NB4 (cell line): Measurements from ENCODE around the gene EOLA2.
"Not testable (repeated sequence)": the region's sequence is repeated elsewhere in the genome, so short reads cannot be mapped to it uniquely, and the experiment has no call there.

Experiments used
- DNase-seq: peaks from one replicate; pipeline ENCODE4 v3.0.0; 2010; ENCODE audit warnings: low read depth
- H3K4me3 ChIP-seq: one replicate; pipeline ENCODE4 v1.5.1; 2011; ENCODE audit warnings: mild to moderate bottlenecking, low read depth, low read length, moderate library complexity
- CTCF ChIP-seq: IDR thresholded peaks from one replicate; pipeline ENCODE4 v1.5.1; 2012; ENCODE audit warnings: low read depth, low read length
- MAX ChIP-seq: IDR thresholded peaks from 2 replicates; pipeline ENCODE4 v1.6.1; 2011; ENCODE audit warnings: low read depth, low read length
- MYC ChIP-seq: IDR thresholded peaks from 2 replicates; pipeline ENCODE4 v1.6.1; 2011; ENCODE audit warnings: low read depth, low read length
- POLR2A ChIP-seq: IDR thresholded peaks from 2 replicates; pipeline ENCODE4 v1.6.1; 2011; ENCODE audit warnings: mild to moderate bottlenecking; ENCODE audit not compliant: insufficient read length; ENCODE audit errors: extremely low read depth

EOLA2 gene

GRCh38 chrX:149948016-149948415 is 9.7 kb upstream of the EOLA2 start:
- no peak overlapping the region for H3K4me3 ChIP-seq
- DNase-seq: no peak
- TF ChIP-seq POLR2A: no peak
- TF ChIP-seq MAX: no peak
- no peak for TF ChIP-seq CTCF

DNA sequence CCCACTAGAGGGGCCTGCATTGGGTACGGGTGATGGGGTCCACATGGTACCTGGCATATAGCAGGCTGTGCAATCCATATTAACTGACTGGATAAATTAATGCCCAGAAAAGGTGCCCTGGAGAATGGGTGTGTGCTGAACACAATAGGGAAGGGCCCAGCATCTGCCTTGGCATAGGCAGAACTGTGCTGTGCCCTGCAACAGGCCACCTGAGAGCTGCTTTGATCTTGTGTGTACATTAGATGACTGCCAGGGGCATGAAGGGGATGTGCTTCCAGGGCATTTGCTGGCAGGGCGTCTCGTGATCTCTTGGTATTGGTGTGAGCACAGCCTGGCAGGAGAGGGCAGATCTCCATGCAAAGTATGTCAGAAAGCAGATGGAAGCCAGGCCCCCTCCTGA is 8.6 kb upstream of the EOLA2 start:
- H3K4me3 ChIP-seq, DNase-seq: not testable (repeated sequence)

- DNase-seq, H3K4me3 ChIP-seq: not testable (repeated sequence)
Observed at GRCh38 chrX:149945820-149946219, 7.5 kb upstream of the EOLA2 start.

DNA sequence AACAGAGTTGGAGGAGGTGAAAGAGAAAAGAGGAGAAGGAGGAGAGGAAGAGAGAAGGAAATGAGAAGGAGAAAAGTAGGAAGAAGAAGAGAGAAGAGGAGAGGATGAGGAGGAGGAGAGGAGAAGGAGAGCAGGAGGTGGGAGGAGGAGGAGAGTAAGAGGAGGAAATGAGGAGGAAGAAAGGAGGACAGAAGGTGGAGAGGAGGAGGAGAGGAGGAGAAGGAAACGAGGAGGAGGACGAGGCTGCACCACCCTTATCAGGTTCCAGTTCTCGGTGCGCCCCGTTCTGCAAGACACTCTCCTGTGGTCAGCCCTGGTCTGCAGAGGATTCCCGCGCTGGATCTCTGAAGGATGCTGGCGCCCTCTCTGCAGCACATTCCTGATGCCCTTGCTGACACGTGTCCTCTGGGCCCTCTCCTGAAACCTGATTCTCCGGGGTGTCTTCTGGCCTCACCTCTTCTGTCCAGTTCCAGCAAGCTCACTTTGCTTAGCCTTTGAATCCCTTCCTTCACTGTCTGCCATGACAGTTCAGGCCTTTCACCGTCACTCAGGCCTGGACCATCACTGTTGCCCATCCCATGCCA is 6.9 kb upstream of the EOLA2 start:
- H3K4me3 ChIP-seq, DNase-seq: not testable (repeated sequence)

GRCh38 chrX:149940674-149941024 is 2.4 kb upstream of the EOLA2 start:
- not testable (repeated sequence) for H3K4me3 ChIP-seq, DNase-seq
- TF ChIP-seq CTCF: peak; percentile 43

DNA sequence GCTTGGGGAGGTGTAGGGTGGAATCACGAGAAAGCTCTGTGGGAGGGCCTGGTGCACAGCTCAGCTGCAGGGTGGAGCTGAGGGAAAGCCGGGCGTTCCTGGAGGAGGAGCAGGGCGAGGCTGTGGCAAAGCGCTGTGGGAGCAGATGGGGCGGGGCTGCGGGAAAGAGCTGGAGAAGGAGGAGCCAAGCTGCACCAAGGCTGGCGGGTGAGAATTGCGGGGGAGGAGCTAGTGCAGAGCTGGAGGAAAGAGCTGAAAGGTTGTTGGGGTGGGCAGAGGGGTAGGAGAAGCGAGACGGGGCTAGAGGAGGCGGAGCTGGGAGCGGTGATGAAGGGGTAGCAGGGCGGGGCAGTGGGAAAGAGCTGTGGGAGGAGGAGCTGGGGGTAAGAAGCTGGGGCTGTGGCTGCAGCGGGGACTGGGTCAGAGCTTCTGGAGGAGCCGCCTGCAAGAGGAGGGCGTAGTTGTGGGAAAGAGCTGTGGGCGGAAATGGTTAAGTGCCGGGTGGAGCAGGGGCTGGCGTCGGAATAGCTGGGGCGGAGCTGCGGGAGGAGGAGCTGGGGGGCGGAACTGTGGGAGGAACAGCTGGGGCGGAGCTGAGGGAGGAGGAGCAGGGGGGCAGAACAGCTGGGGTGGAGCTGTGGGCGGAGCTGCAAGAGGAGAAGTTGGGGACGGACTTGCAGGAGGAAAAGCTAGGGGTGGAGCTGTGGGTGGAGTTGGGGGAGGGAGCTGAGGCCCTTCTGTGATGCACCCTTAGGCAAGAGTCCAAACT is 1.8 kb upstream of the EOLA2 start:
- DNase-seq: peak; percentile 97
- H3K4me3 ChIP-seq: peak overlapping the region; percentile 52
- TF ChIP-seq MAX (no peak), MYC (no peak), CTCF (no peak), POLR2A (no peak)

DNA sequence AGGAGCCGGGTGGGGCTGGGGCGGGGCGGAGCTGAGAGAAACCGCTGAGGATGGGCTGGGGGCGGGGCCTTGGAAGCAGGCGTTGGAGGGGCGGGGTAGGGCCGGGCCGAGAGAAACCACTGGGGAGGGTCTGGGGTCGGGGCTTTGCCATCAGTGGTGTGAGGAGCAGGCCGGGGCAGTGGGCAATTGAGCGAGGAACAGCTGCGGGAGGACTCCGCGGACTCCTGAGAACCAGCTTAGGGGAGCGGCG is 1.3 kb upstream of the EOLA2 start:
- TF ChIP-seq MAX: no peak
- TF ChIP-seq MYC: no peak
- no peak for DNase-seq
- H3K4me3 ChIP-seq: peak overlapping the region; percentile 52

DNA sequence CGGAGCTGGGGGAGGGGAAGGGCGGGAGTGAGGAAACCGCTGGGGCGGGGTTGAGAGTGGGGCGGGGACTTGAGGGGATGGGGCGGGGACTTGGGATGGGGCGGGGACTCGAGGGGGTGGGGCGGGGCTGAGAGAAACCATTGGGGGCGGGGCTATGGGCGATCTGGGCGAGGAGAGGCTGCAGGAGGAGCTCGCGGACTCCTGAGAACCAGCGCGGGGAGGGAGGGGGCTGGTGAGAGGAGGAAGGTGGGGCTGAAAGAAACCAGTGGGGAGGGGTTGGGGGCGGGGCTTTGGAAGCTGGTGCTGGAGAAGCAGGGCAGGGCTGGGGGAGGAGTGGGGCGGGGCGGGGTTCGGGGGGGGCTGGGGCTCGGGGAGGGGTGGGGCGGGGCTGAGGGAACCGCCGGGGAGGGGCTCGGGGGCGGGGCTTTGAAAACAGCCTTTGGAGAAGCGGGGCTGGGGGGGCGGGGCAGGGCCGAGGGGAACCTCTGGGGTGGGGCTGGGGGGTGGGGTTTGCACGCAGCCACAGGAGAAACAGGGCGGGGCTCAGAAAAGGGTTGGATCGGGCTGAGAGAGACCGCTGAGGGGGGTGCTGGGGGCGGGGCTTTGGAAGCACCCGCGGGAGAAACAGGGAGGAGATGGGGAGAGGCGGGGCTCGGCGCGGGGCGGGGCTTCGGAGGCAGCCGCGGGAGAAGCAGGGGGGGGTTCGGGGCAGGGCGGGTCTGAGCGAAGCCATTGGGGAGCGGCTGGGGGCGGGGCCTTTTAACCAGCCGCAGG is 777 bp upstream of the EOLA2 start:
- H3K4me3 ChIP-seq: peak overlapping the region; percentile 76
- TF ChIP-seq MAX: no peak
- no peak for TF ChIP-seq CTCF
- TF ChIP-seq POLR2A: no peak
- no peak for TF ChIP-seq MYC
- peak; percentile 91 for DNase-seq
